GM20000 (cell line): ENCODE measurements around the gene TIE1.

ENCODE experiments used
- DNase-seq: peaks from one replicate; pipeline ENCODE4 v3.0.0; 2012; ENCODE audit warnings: low spot score
- CTCF ChIP-seq: IDR thresholded peaks from 2 replicates; pipeline ENCODE4 v1.5.1; 2012; ENCODE audit warnings: mild to moderate bottlenecking, control low read depth; ENCODE audit errors: extremely low read depth, missing control alignments

TIE1 gene

GRCh38 chr1:43269627-43270375 lies 31.0 kb upstream of the TIE1 start, which contains the start of gene TMEM125:
TSS of gene TMEM125 (plus strand) at chr1:43269983. CDS start at chr1:43272723, 2,740 bp downstream.
- DNase-seq: peak; percentile 10
- no peak for TF ChIP-seq CTCF

- no peak for TF ChIP-seq CTCF
- peak; percentile 31 for DNase-seq
Measured at GRCh38 chr1:43270421-43271095, 30.2 kb upstream of the TIE1 start.

- DNase-seq: peak; percentile 20
- no peak for TF ChIP-seq CTCF
Measured at GRCh38 chr1:43271186-43272118, 29.3 kb upstream of the TIE1 start.

- DNase-seq: peak; percentile 15
- no peak for TF ChIP-seq CTCF
Measured at GRCh38 chr1:43272161-43272560, 28.6 kb upstream of the TIE1 start.

- peak; percentile 20 for DNase-seq
- TF ChIP-seq CTCF: no peak
Measured at GRCh38 chr1:43272576-43273571, 27.9 kb upstream of the TIE1 start.

- DNase-seq: no peak
- no peak for TF ChIP-seq CTCF
Measured at GRCh38 chr1:43273708-43274107, 27.1 kb upstream of the TIE1 start.
